Endothelial cell of umbilical vein (primary cell): Measurements from ENCODE around the gene TRAPPC2. TPM values are rescaled to one million over a fixed set of nuclear protein-coding genes. Genes with fewer than 3 reads are reported as not detected.

Source experiments
- BruUV-seq: library from RNA; stranded (reverse); fragments of 400-500 nt; replicated peaks from 2 replicates; lab custom pipeline; 2021; lab: Mats Ljungman, UMichigan
- CTCF ChIA-PET: fragments of 300-600, 350-600 bp; sonication (Branson Sonifier 250); formaldehyde crosslinking; loops from one replicate; lab custom pipeline; 2021; ENCODE audit warnings: antibody characterized with exemption, inconsistent platforms; lab: Charles Lee
- POLR2A ChIA-PET: fragments of 300-600, 350-600 bp; sonication (Branson Sonifier 250); formaldehyde crosslinking; loops from one replicate; lab custom pipeline; 2021; ENCODE audit warnings: antibody characterized with exemption, inconsistent platforms; lab: Charles Lee
- DNase-seq: peaks from one replicate; pipeline ENCODE4 v3.0.0-alpha.2; 2011; ENCODE audit warnings: low read depth, low spot score
- FAIRE-seq: peaks from 2 replicates; lab custom pipeline; 2011; peaks lifted over from hg19 to GRCh38; lab: Jason Lieb, UNC
- H2AFZ ChIP-seq: 2 replicates; pipeline ENCODE4 v1.6.0; 2012; ENCODE audit warnings: low read depth, low read length, control low read depth, inconsistent platforms
- H3K27ac ChIP-seq: 2 replicates; pipeline ENCODE4 v1.5.1; 2011; ENCODE audit warnings: low read depth, mild to moderate bottlenecking, control low read depth, low read length, moderate library complexity; ENCODE audit not compliant: insufficient read depth
- H3K27me3 ChIP-seq, 2 experiments: 2 replicates each; pipeline versions ENCODE4 v1.6.0 to v1.6.1; 2011; ENCODE audit warnings: low read length in 2 of 2, mixed read lengths in 1 of 2; ENCODE audit not compliant: control insufficient read depth in 2 of 2, insufficient read depth in 2 of 2
- H3K36me3 ChIP-seq, 2 experiments: 2 replicates in 1 of 2; 3 replicates in 1 of 2; pipeline ENCODE4 v1.5.1; 2011; ENCODE audit warnings: low read length in 2 of 2, mild to moderate bottlenecking in 1 of 2, moderate library complexity in 1 of 2; ENCODE audit not compliant: control insufficient read depth in 2 of 2, insufficient read depth in 2 of 2; ENCODE audit errors: extremely low read depth in 1 of 2
- H3K4me1 ChIP-seq: 3 replicates; pipeline ENCODE4 v1.5.1; 2011; ENCODE audit warnings: mild to moderate bottlenecking, low read length; ENCODE audit not compliant: control insufficient read depth, insufficient read depth; ENCODE audit errors: extremely low read depth
- H3K4me2 ChIP-seq: 2 replicates; pipeline ENCODE4 v1.6.1; 2011; ENCODE audit warnings: low read length, control low read depth, mixed read lengths; ENCODE audit not compliant: insufficient read depth
- H3K4me3 ChIP-seq, 3 experiments: fragments of 200-600 bp in 1 of 3; sonication (generic), shearing (Covaris generic) in 1 of 3; replicated peaks in 1 of 3; 2 replicates each; pipeline ENCODE4 v1.5.1; 2011 to 2016; ENCODE audit warnings: control low read depth in 3 of 3, low read length in 3 of 3, mild to moderate bottlenecking in 2 of 3, inconsistent platforms in 1 of 3, low read depth in 1 of 3, moderate library complexity in 1 of 3; ENCODE audit not compliant: insufficient read depth in 1 of 3
- H3K79me2 ChIP-seq: 2 replicates; pipeline ENCODE4 v1.6.0; 2012; ENCODE audit warnings: low read length, inconsistent platforms; ENCODE audit not compliant: control insufficient read depth, insufficient read depth
- H3K9ac ChIP-seq: replicated peaks from 2 replicates; pipeline ENCODE3; 2011; ENCODE audit warnings: low read length, control low read depth; ENCODE audit not compliant: insufficient read depth; ENCODE audit errors: extremely low read depth
- H3K9me1 ChIP-seq: replicated peaks from 3 replicates; pipeline ENCODE4 v1.6.0; 2011; ENCODE audit warnings: mild to moderate bottlenecking, low read length; ENCODE audit not compliant: control insufficient read depth, insufficient read depth; ENCODE audit errors: extremely low read depth
- H3K9me3 ChIP-seq: replicated peaks from 2 replicates; pipeline ENCODE4 v1.5.1; 2012; ENCODE audit warnings: low read length, inconsistent platforms; ENCODE audit not compliant: control insufficient read depth, insufficient read depth
- H4K20me1 ChIP-seq: replicated peaks from 2 replicates; pipeline ENCODE3; 2011; ENCODE audit warnings: mild to moderate bottlenecking, low read length; ENCODE audit not compliant: control insufficient read depth, insufficient read depth; ENCODE audit errors: extremely low read depth
- CTCF ChIP-seq, 2 donors: IDR thresholded peaks; 1 replicate in 1 of 2; 2 replicates in 1 of 2; pipeline ENCODE4 v1.5.1; 2011; ENCODE audit warnings: low read length in 2 of 2, mild to moderate bottlenecking in 2 of 2, moderate library complexity in 2 of 2, control low read depth in 1 of 2, inconsistent platforms in 1 of 2, low read depth in 1 of 2; ENCODE audit not compliant: insufficient read depth in 1 of 2; ENCODE audit errors: extremely low read depth in 1 of 2
- EZH2 ChIP-seq: IDR thresholded peaks from 2 replicates; pipeline ENCODE4 v1.6.1; 2012; ENCODE audit warnings: borderline replicate concordance, low read depth, mild to moderate bottlenecking, moderate library complexity, low read length, inconsistent platforms; ENCODE audit not compliant: severe bottlenecking
- FOS ChIP-seq: IDR thresholded peaks from 2 replicates; pipeline ENCODE4 v1.6.1; 2011; ENCODE audit warnings: mild to moderate bottlenecking, low read length, moderate library complexity, borderline replicate concordance; ENCODE audit not compliant: insufficient read depth
- GATA2 ChIP-seq: IDR thresholded peaks from 2 replicates; pipeline ENCODE4 v1.7.0; 2011; ENCODE audit warnings: low read depth, mild to moderate bottlenecking, moderate library complexity, mixed read lengths, low read length; ENCODE audit not compliant: insufficient read length, insufficient read depth
- JUN ChIP-seq: IDR thresholded peaks from 2 replicates; pipeline ENCODE4 v1.6.1; 2011; ENCODE audit warnings: borderline replicate concordance, low read depth; ENCODE audit not compliant: insufficient read length, insufficient read depth
- MYC ChIP-seq: IDR thresholded peaks from one replicate; pipeline ENCODE4 v1.6.1; 2011; ENCODE audit warnings: mild to moderate bottlenecking, low read depth, low read length
- POLR2A ChIP-seq: IDR thresholded peaks from 2 replicates; pipeline ENCODE4 v1.6.1; 2012; ENCODE audit warnings: low read depth, mild to moderate bottlenecking, control low read depth, low read length
- POLR2AphosphoS5 ChIP-seq: IDR thresholded peaks from 2 replicates; pipeline ENCODE4 v1.6.1; 2012; ENCODE audit warnings: low read depth, mild to moderate bottlenecking, control low read depth, low read length, moderate library complexity; ENCODE audit not compliant: insufficient read depth
- dilution Hi-C: fragments of 300-500 bp; cut with MboI; formaldehyde crosslinking; loops from one replicate; pipeline ENCODE4 v1.15.0; 2019; ENCODE audit warnings: low sequenced_read_pairs; ENCODE audit not compliant: extremely low pct_ligation_motif_present
- intact Hi-C: fragments of 100-400 bp; cut with micrococcal nuclease; formaldehyde crosslinking; loops from one replicate; pipeline ENCODE4 v1.10.0; 2022
- polyA plus RNA-seq, 4 experiments: library from polyadenylated mRNA; depleted of rRNA in 3 of 4; stranded (reverse) in 3 of 4; unstranded in 1 of 4; fragments of >200 nt; gene quantifications; 2 replicates each; pipeline versions ENCODE4 v1.2.1 to v1.2.3, GENCODE V29; 2011 to 2012; ENCODE audit warnings: missing spikeins in 1 of 4
- total RNA-seq: library from RNA; stranded (reverse); gene quantifications from 2 replicates; pipeline ENCODE4 v1.2.3, GENCODE V29; 2021
- TF ChIP-seq, protein P1 (sequence below): IDR thresholded peaks from 2 replicates; pipeline ENCODE4 v1.6.1; 2011; ENCODE audit not compliant: insufficient read depth, insufficient read length

Gene TRAPPC2
- total and polyA plus RNA-seq, 2 donors (not counting 3 experiments of a cell fraction or from before 2014, with no cell fraction given): 6.6 to 13.0 TPM

- POLR2A ChIA-PET: no interaction called here
- no peak for FAIRE-seq
These were observed 914 bp downstream of the TRAPPC2 start for GRCh38 chrX:13733506-13733905.

More at GRCh38 chrX:13733506-13733905, 914 bp downstream of the TRAPPC2 start:
- BruUV-seq: no TSS peak
- Histone ChIP-seq H3K4me2 (peak overlapping the region; percentile 80), H3K9me1 (no peaks in the 10 kb centered on the region), H3K36me3 (no peaks in the 10 kb centered on the region), H3K9me3 (no peaks in the 10 kb centered on the region), H3K79me2 (peaks cover 29% of the 10 kb centered on the region), H3K4me3 (peak overlapping the region; percentile 73 to 88 (median 83)), H3K9ac (peak overlapping the region; percentile 86), H3K27ac (no peak overlapping the region), H2AFZ (no peak overlapping the region), H3K27me3 (no peaks in the 10 kb centered on the region), H4K20me1 (no peaks in the 10 kb centered on the region), H3K4me1 (peaks cover 5% of the 10 kb centered on the region)
- no peak for DNase-seq
- no peak for TF ChIP-seq POLR2A
- TF ChIP-seq CTCF (IDR thresholded peaks at IDR 0.05; ENCODE audit: extremely low read depth in 1 of 2, insufficient read depth in 1 of 2, low read depth in 1 of 2, low read length in 2 of 2): no peak
- no peak for TF ChIP-seq POLR2AphosphoS5
- TF ChIP-seq EZH2: no peak
- no peak for TF ChIP-seq MYC
- TF ChIP-seq JUN: no peak
- no peak for TF ChIP-seq GATA2
- no peak for TF ChIP-seq FOS
- TF ChIP-seq, protein P1, sequence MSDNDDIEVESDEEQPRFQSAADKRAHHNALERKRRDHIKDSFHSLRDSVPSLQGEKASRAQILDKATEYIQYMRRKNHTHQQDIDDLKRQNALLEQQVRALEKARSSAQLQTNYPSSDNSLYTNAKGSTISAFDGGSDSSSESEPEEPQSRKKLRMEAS: no peak
- CTCF ChIA-PET: interaction anchor here (0.8 to 1.8 kb wide), 3 partner anchors 17 to 226 kb away, joined by 3 to 8 read pairs (median 3); no protein-coding TSS in a partner anchor
- dilution Hi-C loops: no loop called here
- intact Hi-C loops: no loop called here
